Karpas-422 (cell line): ENCODE results near the gene CAND2. TPM values are rescaled to one million over a fixed set of nuclear protein-coding genes. Genes with fewer than 3 reads are reported as not detected.
"Not testable (repeated sequence)": the region's sequence is repeated elsewhere in the genome, so short reads cannot be mapped to it uniquely, and the experiment has no call there.

Source experiments
- DNase-seq: peaks from one replicate; pipeline ENCODE4 v3.0.0-alpha.2; 2015
- H2AFZ ChIP-seq: fragments of 200-600 bp; sonication (generic); 2 replicates; pipeline ENCODE4 v1.6.1; 2014; ENCODE audit warnings: antibody characterized with exemption, low read length, mixed read lengths
- H3K27ac ChIP-seq: fragments of 200-600 bp; sonication (generic); 2 replicates; pipeline ENCODE4 v1.5.1; 2014; ENCODE audit warnings: mild to moderate bottlenecking, low read length, moderate library complexity
- H3K27me3 ChIP-seq: fragments of 200-600 bp; sonication (generic); 2 replicates; pipeline ENCODE4 v1.6.1; 2014; ENCODE audit warnings: low read length, mixed read lengths
- H3K36me3 ChIP-seq: fragments of 200-600 bp; sonication (generic); 2 replicates; pipeline ENCODE4 v1.6.1; 2014; ENCODE audit warnings: low read length, mixed read lengths; ENCODE audit not compliant: insufficient read depth
- H3K4me1 ChIP-seq: fragments of 200-600 bp; sonication (generic); 2 replicates; pipeline ENCODE4 v1.6.1; 2014; ENCODE audit warnings: mild to moderate bottlenecking, low read length, mixed read lengths
- H3K4me2 ChIP-seq: fragments of 200-600 bp; sonication (generic); 2 replicates; pipeline ENCODE4 v1.6.1; 2014; ENCODE audit warnings: low read length, low read depth, mild to moderate bottlenecking; ENCODE audit not compliant: poor library complexity, severe bottlenecking
- H3K4me3 ChIP-seq: fragments of 200-600 bp; sonication (generic); 2 replicates; pipeline ENCODE4 v1.5.1; 2014; ENCODE audit warnings: mild to moderate bottlenecking, antibody characterized with exemption, low read length, mixed read lengths
- H3K79me2 ChIP-seq: fragments of 200-600 bp; sonication (generic); 2 replicates; pipeline ENCODE4 v1.6.1; 2014; ENCODE audit warnings: mild to moderate bottlenecking, low read length, mixed read lengths
- H3K9ac ChIP-seq: fragments of 200-600 bp; sonication (generic); 2 replicates; pipeline ENCODE4 v1.6.0; 2014; ENCODE audit warnings: low read length
- H3K9me2 ChIP-seq: fragments of 200-600 bp; sonication (generic), shearing (Covaris generic); replicated peaks from 2 replicates; pipeline ENCODE4 v1.6.0; 2014; ENCODE audit warnings: mild to moderate bottlenecking, low read length, moderate library complexity; ENCODE audit not compliant: insufficient read depth
- H3K9me3 ChIP-seq: fragments of 300-700, 200-600 bp; sonication (generic); 2 replicates; pipeline ENCODE4 v1.6.1; 2014; ENCODE audit warnings: low read length, mixed read lengths
- H4K20me1 ChIP-seq: fragments of 200-600 bp; sonication (generic); 2 replicates; pipeline ENCODE4 v1.6.1; 2014; ENCODE audit warnings: mild to moderate bottlenecking, antibody characterized with exemption, low read length, low read depth; ENCODE audit not compliant: insufficient read depth
- total RNA-seq: library from RNA; depleted of rRNA; stranded (reverse); fragments of >200 nt; shearing (Covaris generic); gene quantifications from 2 replicates; pipeline ENCODE4 v1.2.3, GENCODE V29; 2014; ENCODE audit warnings: low replicate concordance

Gene CAND2
- total RNA-seq, 1 experiment from 2014 or later = 13.0 TPM

DNA sequence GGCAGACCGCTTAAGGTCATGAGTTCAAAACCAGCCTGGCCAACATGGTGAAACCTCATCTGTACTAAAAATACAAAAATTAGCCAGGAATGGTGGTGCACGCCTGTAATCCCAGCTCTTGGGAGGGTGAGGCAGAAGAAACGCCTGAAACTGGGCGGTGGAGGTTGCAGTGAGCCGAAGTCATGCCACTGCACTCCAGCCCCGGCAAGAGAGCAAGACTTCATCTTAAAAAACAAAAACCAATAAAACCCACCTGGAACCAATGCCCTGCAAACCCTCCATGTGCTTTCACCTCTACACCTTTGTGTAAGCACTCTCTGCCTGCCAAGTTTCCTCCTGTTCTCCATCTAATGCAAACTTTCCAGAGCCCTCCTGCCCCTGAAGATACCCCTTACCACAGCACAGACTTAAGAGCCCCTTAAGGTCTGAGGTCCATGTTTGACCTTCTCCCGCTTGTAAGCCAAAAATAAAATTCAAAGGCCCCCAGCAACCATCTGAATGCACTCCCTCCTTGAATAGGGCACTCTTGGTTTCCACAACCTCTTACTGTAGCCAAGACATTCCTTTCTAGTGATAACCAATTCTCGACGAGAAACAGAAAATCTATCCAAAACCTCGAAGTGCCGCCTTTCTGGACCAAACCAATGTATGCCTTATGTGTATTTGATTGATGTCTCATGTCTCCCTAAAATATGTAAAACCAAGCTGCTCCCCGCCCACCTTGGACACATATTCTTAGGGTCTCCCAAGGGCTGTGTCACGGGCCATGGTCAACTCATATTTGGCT is 41.9 kb downstream of the CAND2 start:
- peak overlapping the region; percentile 92; the same call in 1 of the 2 replicates for H3K4me3 ChIP-seq
- no peaks in the 10 kb centered on the region for H3K9me3 ChIP-seq
- peaks cover 47% of the 10 kb centered on the region for H3K79me2 ChIP-seq
- no peak for DNase-seq
- peak overlapping the region; percentile 79 for H3K4me2 ChIP-seq
- peaks cover 73% of the 10 kb centered on the region for H3K4me1 ChIP-seq
- no peak overlapping the region for H2AFZ ChIP-seq
- peaks cover 62% of the 10 kb centered on the region for H3K36me3 ChIP-seq
- H3K9ac ChIP-seq = peak overlapping the region; percentile 8; the same call in 1 of the 2 replicates
- H3K9me2 ChIP-seq = no peaks in the 10 kb centered on the region
- H4K20me1 ChIP-seq = peaks cover 59% of the 10 kb centered on the region
- no peaks in the 10 kb centered on the region for H3K27me3 ChIP-seq
- H3K27ac ChIP-seq = peak overlapping the region; percentile 96

DNA sequence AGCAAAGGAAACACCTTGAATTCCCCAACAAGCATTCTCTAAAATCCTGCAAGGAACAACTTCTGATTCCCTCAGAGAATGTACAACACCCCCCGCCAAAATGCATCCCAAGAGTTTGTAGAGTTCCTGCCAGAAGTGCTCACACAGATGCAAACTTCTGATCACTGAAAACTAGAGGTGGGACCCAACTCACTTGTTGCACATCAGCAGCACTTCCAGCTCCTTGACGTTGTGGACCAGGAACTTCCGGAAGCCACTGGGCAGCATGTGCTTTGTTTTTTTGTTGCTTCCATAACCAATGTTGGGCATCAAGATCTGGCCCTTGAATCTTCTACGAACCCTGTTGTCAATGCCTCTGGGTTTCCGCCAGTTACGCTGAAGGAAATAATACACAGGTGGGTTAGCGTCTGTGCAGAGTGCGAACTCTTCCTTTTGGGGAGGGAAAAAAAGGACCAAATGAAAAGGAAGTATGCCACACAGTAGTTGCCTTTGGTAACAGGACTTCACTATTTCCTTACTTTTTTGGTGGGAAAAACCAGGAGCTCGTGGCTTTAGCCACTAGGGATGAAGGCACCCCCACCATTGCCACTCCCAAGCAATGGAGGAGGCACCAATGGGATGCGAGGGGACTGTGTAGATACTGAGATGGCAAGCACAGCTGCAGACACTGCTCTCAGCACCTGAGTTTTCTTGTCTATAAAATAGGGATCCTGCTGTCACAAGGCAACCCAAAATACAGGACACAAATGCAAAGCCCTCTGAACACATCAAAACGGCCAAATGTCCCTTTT is 42.9 kb downstream of the CAND2 start:
- Histone ChIP-seq H3K4me3 (peak overlapping the region; percentile 92), H3K79me2 (peaks cover 47% of the 10 kb centered on the region), H3K9me2 (no peaks in the 10 kb centered on the region), H2AFZ (no peak overlapping the region), H3K36me3 (peaks cover 62% of the 10 kb centered on the region), H3K9ac (peak overlapping the region; percentile 87), H4K20me1 (peaks cover 59% of the 10 kb centered on the region), H3K27me3 (no peaks in the 10 kb centered on the region), H3K4me2 (peak overlapping the region; percentile 79), H3K9me3 (no peaks in the 10 kb centered on the region), H3K4me1 (peaks cover 64% of the 10 kb centered on the region), H3K27ac (peak overlapping the region; percentile 96)
- DNase-seq = no peak

DNA sequence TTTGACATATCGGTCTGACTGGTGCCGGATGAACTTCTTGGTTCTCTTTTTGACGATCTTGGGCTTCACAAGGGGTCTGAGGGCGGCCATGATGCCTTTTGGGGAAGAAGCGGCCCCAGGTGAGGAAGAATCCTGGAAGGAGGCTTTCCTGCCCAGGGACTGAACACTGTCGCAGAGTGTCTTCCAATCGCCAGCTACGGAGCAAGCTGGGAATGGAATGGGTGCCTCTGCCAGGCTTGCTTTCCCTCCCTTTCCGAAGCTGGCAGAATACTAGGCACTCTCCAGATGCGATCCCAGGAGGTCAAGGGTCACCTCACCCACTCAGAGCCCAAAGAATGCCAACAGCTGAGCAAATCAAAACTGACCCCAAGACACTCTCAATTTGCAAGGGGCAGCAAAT is 43.7 kb downstream of the CAND2 start:
- H3K4me3 ChIP-seq = peak overlapping the region; percentile 92

DNA sequence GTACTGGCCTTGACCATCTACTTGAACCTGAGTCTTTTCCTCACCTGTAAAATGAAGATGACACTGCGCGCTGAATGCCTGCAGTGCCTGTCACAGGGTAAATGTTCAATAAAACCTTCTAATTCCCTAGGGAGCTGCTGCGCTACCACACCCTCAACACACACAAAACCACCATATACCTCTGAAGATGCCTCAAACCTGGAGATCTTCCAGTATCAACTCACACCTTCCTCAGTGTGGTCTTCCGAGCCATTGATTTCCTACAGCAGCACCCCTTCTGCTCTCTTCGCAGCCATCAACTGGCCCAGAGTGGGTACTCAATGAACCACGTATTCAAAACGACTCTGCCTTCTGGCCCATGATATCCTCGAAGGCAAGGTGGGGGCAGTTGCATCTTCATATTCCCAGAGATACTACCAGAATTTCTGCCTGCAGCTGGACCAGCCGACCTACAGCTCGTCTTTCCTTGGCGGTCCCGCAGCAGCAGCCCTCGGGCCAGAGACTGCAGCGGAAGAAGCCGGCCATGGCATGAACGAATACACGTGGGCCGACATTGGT is 44.2 kb downstream of the CAND2 start:
- Histone ChIP-seq H3K79me2 (peaks cover 47% of the 10 kb centered on the region), H3K9me3 (no peaks in the 10 kb centered on the region)
- peak; percentile 69 for DNase-seq

More for the DNA sequence above, 43.7 kb downstream of the CAND2 start:
- not testable (repeated sequence) for H3K9me2 ChIP-seq, H3K9me3 ChIP-seq, DNase-seq, H2AFZ ChIP-seq, H3K27me3 ChIP-seq
- Histone ChIP-seq H4K20me1 (peaks cover 58% of the 10 kb centered on the region), H3K79me2 (peaks cover 47% of the 10 kb centered on the region), H3K4me1 (peaks cover 56% of the 10 kb centered on the region), H3K4me2 (peak overlapping the region; percentile 79), H3K9ac (peak overlapping the region; percentile 87), H3K36me3 (peaks cover 57% of the 10 kb centered on the region), H3K27ac (peak overlapping the region; percentile 96)

DNA sequence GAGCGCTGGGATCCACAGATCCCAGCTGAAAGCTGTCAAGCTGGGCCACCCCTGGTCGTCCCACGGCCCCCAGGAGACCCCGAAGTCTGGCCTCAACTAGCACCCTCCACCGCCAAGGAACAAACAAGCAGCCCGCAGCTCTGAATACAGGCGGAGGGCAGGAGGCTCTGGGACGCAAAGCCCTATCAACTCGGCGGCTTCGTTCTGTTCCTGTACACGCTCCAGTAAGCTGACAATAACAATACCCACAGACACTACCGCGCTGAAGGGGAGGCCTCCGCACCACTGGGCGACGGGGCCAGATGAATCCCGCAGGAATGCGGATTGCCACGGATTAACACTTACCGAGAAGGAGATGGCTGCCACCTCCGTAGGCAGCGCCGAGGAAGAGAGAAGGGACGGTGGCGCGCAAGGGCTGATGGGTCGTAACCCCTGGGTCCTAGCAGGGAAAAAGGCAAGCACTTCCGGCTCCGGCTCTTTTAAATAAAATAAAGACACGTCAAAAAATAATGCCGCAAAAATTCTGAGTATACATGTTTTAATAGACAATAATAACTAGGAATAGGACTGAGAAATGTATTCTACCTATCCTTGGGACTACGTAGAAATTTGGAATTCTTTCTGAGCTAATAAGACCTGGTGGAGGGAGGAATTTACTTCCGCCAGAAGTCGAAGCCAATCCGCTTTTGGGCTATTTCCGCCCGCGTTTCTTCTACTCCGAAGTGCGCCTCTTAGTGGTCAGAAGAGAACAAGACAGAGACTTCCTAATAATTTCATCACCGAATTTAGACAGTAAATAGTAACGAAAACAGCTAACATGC is 44.9 kb downstream of the CAND2 start, which contains the start of gene RPL32:
Gene RPL32 (minus strand): TSS at position 417 of the 821 bp plus-strand sequence. CDS start 1,328 bp downstream, outside the sequence.
- Histone ChIP-seq H3K79me2 (peaks cover 47% of the 10 kb centered on the region), H3K4me1 (peaks cover 51% of the 10 kb centered on the region), H3K36me3 (peaks cover 45% of the 10 kb centered on the region), H4K20me1 (peaks cover 48% of the 10 kb centered on the region), H2AFZ (peak within 1 kb of the TSS; percentile 63; the same call in 1 of the 2 replicates), H3K27me3 (no peaks in the 10 kb centered on the region), H3K9me2 (no peaks in the 10 kb centered on the region), H3K27ac (peak within 1 kb of the TSS; percentile 96), H3K9ac (peak within 1 kb of the TSS; percentile 87), H3K4me2 (peak within 1 kb of the TSS; percentile 79), H3K4me3 (peak within 1 kb of the TSS; percentile 92), H3K9me3 (no peaks in the 10 kb centered on the region)
- peak; percentile 98 for DNase-seq

More for the DNA sequence above, 44.2 kb downstream of the CAND2 start:
- Histone ChIP-seq H3K27me3 (no peaks in the 10 kb centered on the region), H3K9me2 (no peaks in the 10 kb centered on the region), H3K27ac (peak overlapping the region; percentile 96), H3K4me3 (peak overlapping the region; percentile 92), H4K20me1 (peaks cover 53% of the 10 kb centered on the region), H2AFZ (no peak overlapping the region), H3K4me2 (peak overlapping the region; percentile 79), H3K4me1 (peaks cover 51% of the 10 kb centered on the region), H3K9ac (peak overlapping the region; percentile 87), H3K36me3 (peaks cover 52% of the 10 kb centered on the region)

DNA sequence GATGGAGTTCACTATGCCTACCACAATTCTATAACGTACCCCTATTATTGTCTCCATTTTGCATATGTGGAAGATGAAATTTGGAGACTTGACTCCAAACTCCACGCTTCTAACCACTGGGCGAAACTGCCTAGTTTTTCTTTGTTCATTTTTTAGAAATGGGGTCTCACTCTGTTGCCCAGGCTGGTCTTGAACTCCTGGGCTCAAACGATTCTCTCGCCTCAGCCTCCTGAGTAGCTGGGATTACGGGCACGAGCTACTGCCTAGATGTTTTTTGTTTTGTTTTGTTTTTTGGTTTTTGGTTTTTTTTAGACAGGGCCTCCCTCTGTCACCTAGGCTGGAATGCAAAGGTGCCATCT is 45.5 kb downstream of the CAND2 start:
- Histone ChIP-seq H3K9ac (0 out of 2 replicates have a peak overlapping the region, but pooled peaks have one; percentile 22), H3K4me1 (peaks cover 46% of the 10 kb centered on the region), H3K4me2 (peak overlapping the region; percentile 79), H3K79me2 (peaks cover 44% of the 10 kb centered on the region), H3K9me2 (no peaks in the 10 kb centered on the region), H3K9me3 (no peaks in the 10 kb centered on the region), H3K27ac (no peak overlapping the region), H2AFZ (peak overlapping the region; percentile 63; the same call in 1 of the 2 replicates), H3K4me3 (peak overlapping the region; percentile 29; the same call in 1 of the 2 replicates), H4K20me1 (peaks cover 42% of the 10 kb centered on the region), H3K36me3 (peaks cover 39% of the 10 kb centered on the region), H3K27me3 (no peaks in the 10 kb centered on the region)
- DNase-seq = no peak

DNA sequence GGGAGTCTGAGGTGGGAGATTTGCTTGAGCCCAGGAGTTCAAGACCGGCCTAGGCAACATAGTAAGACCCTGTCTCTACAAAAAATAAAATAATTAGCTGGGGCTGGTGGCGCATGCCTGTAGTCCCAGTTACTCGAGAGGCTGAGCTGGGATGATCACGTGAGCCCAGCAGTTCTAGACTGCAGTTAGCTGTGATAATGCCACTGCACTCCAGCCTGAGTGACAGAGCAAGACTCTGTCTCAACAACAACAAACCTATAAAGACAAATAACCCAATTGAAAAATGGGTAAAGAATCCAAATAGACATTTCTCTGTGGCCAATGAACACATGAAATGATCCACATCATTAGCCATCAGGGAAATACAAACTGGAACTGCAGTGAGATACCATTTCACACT is 46.0 kb downstream of the CAND2 start:
- Histone ChIP-seq H4K20me1 (peaks cover 37% of the 10 kb centered on the region), H3K27ac (no peak overlapping the region), H3K27me3 (no peaks in the 10 kb centered on the region), H3K9me2 (no peaks in the 10 kb centered on the region), H3K9me3 (no peaks in the 10 kb centered on the region), H3K9ac (no peak overlapping the region), H3K4me2 (peak overlapping the region; percentile 79), H3K4me3 (no peak overlapping the region), H3K79me2 (peaks cover 39% of the 10 kb centered on the region), H3K4me1 (peaks cover 41% of the 10 kb centered on the region), H2AFZ (no peak overlapping the region), H3K36me3 (peaks cover 34% of the 10 kb centered on the region)
- DNase-seq = no peak
